Activated CD8-positive, alpha-beta T cell treated with anti-CD3 and anti-CD28 coated beads for 36 hours (primary cell): ENCODE measurements around the gene SRY. TPM values are rescaled to one million over a fixed set of nuclear protein-coding genes. Genes with fewer than 3 reads are reported as not detected.
"Not testable (repeated sequence)": the region's sequence is repeated elsewhere in the genome, so short reads cannot be mapped to it uniquely, and the experiment has no call there.

ENCODE experiments used
- ATAC-seq: fragments of 200-7000 bp; cut with Tn5 transposase; one replicate; pipeline ENCODE4 v1.10.0; 2021; ENCODE audit warnings: mild to moderate bottlenecking, moderate library complexity
- CTCF ChIA-PET: fragments of 350-600 bp; sonication (Branson Sonifier 250); formaldehyde crosslinking; loops from one replicate; lab custom pipeline; 2021; ENCODE audit warnings: antibody characterized with exemption; lab: Charles Lee
- POLR2A ChIA-PET: fragments of 350-600 bp; sonication (Branson Sonifier 250); formaldehyde crosslinking; loops from one replicate; lab custom pipeline; 2021; ENCODE audit warnings: antibody characterized with exemption; lab: Charles Lee
- DNase-seq: peaks from one replicate; pipeline ENCODE4 v3.0.0-alpha.2; 2020
- H3K27ac Mint-ChIP-seq: one replicate; pipeline ENCODE4 v1.8.0; 2021; ENCODE audit warnings: mild to moderate bottlenecking, mixed read lengths
- H3K27me3 Mint-ChIP-seq: one replicate; pipeline ENCODE4 v1.8.0; 2021; ENCODE audit warnings: mixed read lengths
- H3K36me3 Mint-ChIP-seq: one replicate; pipeline ENCODE4 v1.8.0; 2021; ENCODE audit warnings: low read depth, mixed read lengths
- H3K4me1 Mint-ChIP-seq: one replicate; pipeline ENCODE4 v1.8.0; 2021; ENCODE audit warnings: low read depth, mixed read lengths
- H3K4me3 Mint-ChIP-seq: one replicate; pipeline ENCODE4 v1.8.0; 2021; ENCODE audit warnings: mild to moderate bottlenecking, moderate library complexity, mixed read lengths
- H3K9me3 Mint-ChIP-seq: one replicate; pipeline ENCODE4 v1.8.0; 2021; ENCODE audit warnings: mixed read lengths
- CTCF ChIP-seq: fragments of 200-600 bp; IDR thresholded peaks from one replicate; pipeline ENCODE4 v1.8.0; 2022; ENCODE audit warnings: antibody characterized with exemption, mild to moderate bottlenecking
- intact Hi-C: fragments of 100-400 bp; cut with micrococcal nuclease; formaldehyde crosslinking; loops from one replicate; pipeline ENCODE4 v1.10.0; 2022
- total RNA-seq, 2 experiments: library from RNA; stranded (reverse); gene quantifications; one replicate each; pipeline ENCODE4 v1.2.3, GENCODE V29; 2021

The SRY gene
- total RNA-seq = not detected

GRCh38 chrY:2787600-2787999 lies at the start of gene SRY:
SRY (minus strand) TSS chrY:2787682; CDS start chrY:2787603, 79 bp downstream.
- DNase-seq (no peak), ATAC-seq (no peak)
- Mint-ChIP-seq H3K27ac (no peak within 1 kb of the TSS), H3K4me3 (peak within 1 kb of the TSS; percentile 34), H3K9me3 (no peaks in the 10 kb centered on the region), H3K27me3 (peaks cover 28% of the 10 kb centered on the region), H3K36me3 (peaks cover 1% of the 10 kb centered on the region), H3K4me1 (peaks cover 7% of the 10 kb centered on the region)
- no peak for TF ChIP-seq CTCF
- ChIA-PET POLR2A (no interaction called here), CTCF (interaction anchor here (1.4 kb wide), 1 partner anchor 13 kb away, joined by 5 read pairs; no protein-coding TSS in a partner anchor)
- intact Hi-C loops = no loop called here

- Mint-ChIP-seq H3K36me3 (peaks cover 7% of the 10 kb centered on the region), H3K27ac (no peak overlapping the region), H3K4me3 (no peak overlapping the region), H3K9me3 (no peaks in the 10 kb centered on the region), H3K27me3 (peaks cover 8% of the 10 kb centered on the region), H3K4me1 (peaks cover 2% of the 10 kb centered on the region)
- DNase-seq = no peak
- intact Hi-C loops = no loop called here
- no peak for TF ChIP-seq CTCF
- POLR2A ChIA-PET = interaction anchor here (0.5 kb wide), 1 partner anchor 112 kb away, joined by 3 read pairs; no protein-coding TSS in a partner anchor
- no peak for ATAC-seq
- CTCF ChIA-PET = no interaction called here
These were observed 49.6 kb upstream of the SRY start for GRCh38 chrY:2837078-2837477.

- Mint-ChIP-seq H3K4me3 (no peak overlapping the region), H3K27me3 (peaks cover 14% of the 10 kb centered on the region), H3K27ac (no peak overlapping the region), H3K4me1 (no peaks in the 10 kb centered on the region), H3K36me3 (no peaks in the 10 kb centered on the region), H3K9me3 (no peaks in the 10 kb centered on the region)
- ChIA-PET CTCF (no interaction called here), POLR2A (no interaction called here)
- no peak for TF ChIP-seq CTCF
- ATAC-seq (no peak), DNase-seq (no peak)
- intact Hi-C loops = no loop called here
These were observed 47.7 kb upstream of the SRY start for GRCh38 chrY:2835230-2835629.

GRCh38 chrY:2828497-2828896 lies 41.0 kb upstream of the SRY start:
- ChIA-PET POLR2A (no interaction called here), CTCF (no interaction called here)
- no peak for TF ChIP-seq CTCF
- H3K4me1 Mint-ChIP-seq = no peaks in the 10 kb centered on the region
- H3K27ac Mint-ChIP-seq = no peak overlapping the region
- no peaks in the 10 kb centered on the region for H3K36me3 Mint-ChIP-seq
- ATAC-seq = no peak
- intact Hi-C loops = no loop called here
- no peak overlapping the region for H3K4me3 Mint-ChIP-seq
- no peaks in the 10 kb centered on the region for H3K9me3 Mint-ChIP-seq
- no peak for DNase-seq
- peaks cover 11% of the 10 kb centered on the region for H3K27me3 Mint-ChIP-seq

- Mint-ChIP-seq H3K4me1 (no peaks in the 10 kb centered on the region), H3K4me3 (no peak overlapping the region), H3K27ac (no peak overlapping the region), H3K27me3 (peaks cover 4% of the 10 kb centered on the region), H3K36me3 (no peaks in the 10 kb centered on the region), H3K9me3 (no peaks in the 10 kb centered on the region)
- no peak for TF ChIP-seq CTCF
- DNase-seq = no peak
- CTCF ChIA-PET = no interaction called here
- intact Hi-C loops = no loop called here
- no peak for ATAC-seq
- POLR2A ChIA-PET = no interaction called here
These were observed 37.0 kb upstream of the SRY start for GRCh38 chrY:2824471-2824870.

- intact Hi-C loops, H3K9me3 Mint-ChIP-seq, H3K27ac Mint-ChIP-seq, DNase-seq, H3K4me3 Mint-ChIP-seq, CTCF ChIA-PET, H3K27me3 Mint-ChIP-seq, H3K4me1 Mint-ChIP-seq, ATAC-seq, POLR2A ChIA-PET, H3K36me3 Mint-ChIP-seq: not testable (repeated sequence)
These were observed 29.8 kb upstream of the SRY start for GRCh38 chrY:2817146-2817896.
